GM12873 (cell line): ENCODE results near the gene KRT75.

Source experiments
- CTCF ChIP-seq: IDR thresholded peaks from 2 replicates; pipeline ENCODE4 v1.5.1; 2012; ENCODE audit warnings: low read depth, mild to moderate bottlenecking, moderate library complexity, low read length, control low read depth; ENCODE audit not compliant: insufficient read depth; ENCODE audit errors: missing control alignments

The KRT75 gene

GRCh38 chr12:52434760-52435530 is 774 bp upstream of the KRT75 start:
- no peak for TF ChIP-seq CTCF

GRCh38 chr12:52433501-52434080 is 580 bp downstream of the KRT75 start:
- no peak for TF ChIP-seq CTCF

- no peak for TF ChIP-seq CTCF
Observed at GRCh38 chr12:52432559-52433207, 1.5 kb downstream of the KRT75 start.

DNA sequence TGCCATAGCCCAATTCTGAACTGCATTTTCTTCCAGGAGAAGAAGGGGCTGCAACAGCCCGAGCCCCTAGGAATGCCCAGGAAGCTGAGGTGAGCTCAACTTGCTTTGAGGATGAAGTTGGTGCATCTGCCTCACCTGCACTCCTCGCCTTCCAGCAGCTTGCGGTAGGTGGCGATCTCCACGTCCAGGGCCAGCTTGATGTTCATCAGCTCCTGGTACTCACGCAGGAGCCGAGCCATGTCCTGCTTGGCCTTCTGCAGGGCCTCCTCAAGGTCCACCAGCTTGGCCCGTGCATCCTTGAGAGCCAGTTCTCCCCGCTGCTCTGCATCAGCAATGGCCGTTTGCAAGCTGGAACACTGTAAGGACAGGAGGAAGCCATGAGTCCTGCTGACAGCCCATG is 6.0 kb downstream of the KRT75 start:
- no peak for TF ChIP-seq CTCF

- TF ChIP-seq CTCF, result no peak
Observed at GRCh38 chr12:52427083-52427482, 7.1 kb downstream of the KRT75 start.

DNA sequence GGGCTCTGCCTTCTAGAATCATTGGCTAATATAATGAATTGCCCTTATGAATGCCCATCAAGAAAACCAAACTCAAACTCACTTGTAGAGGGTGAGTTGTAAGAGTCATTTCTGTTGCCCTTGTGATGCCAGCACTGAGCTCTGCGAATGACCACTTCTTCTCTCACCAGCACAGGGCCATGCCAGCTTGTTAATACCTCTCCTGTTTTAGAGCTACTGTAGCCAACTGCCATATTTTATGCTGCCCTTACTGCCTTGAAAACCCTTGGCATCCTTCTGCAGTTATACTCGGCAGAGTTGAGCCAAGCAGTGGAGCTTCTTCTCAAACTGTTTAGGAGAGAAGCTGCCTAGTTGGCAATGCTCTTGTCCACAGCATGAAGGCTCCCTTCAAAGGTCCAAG is 8.1 kb downstream of the KRT75 start:
- TF ChIP-seq CTCF, result no peak

DNA sequence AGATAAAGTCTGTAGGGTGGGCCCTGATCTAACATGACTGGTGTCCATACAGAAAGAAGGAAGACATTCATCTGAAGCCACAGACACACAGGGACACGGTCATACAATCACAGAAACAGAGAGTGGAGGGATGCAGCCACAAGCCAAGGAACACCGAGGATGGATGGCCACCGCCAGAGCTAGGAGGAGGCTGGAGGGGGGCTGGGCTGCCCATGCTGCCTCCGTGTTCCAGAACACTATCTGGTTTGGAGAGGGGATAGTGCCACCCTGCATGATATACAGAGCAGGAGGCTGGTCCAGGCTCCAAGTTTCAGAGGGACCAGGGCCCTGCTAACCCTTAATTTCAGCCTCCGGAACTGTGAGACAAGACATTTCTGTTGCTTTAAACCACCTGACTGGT is 8.7 kb downstream of the KRT75 start:
- TF ChIP-seq CTCF, result no peak
